ENCODE data around the gene SLAMF7. TPM values are rescaled to one million over a fixed set of nuclear protein-coding genes. Genes with fewer than 3 reads are reported as not detected.

SLAMF7 gene
- total and polyA plus RNA-seq, 10 of the 15 experiments (the other 5 are each of a cell fraction or from before 2014, with no cell fraction given) = 66.6 to 284 (median 108) TPM

DNA sequence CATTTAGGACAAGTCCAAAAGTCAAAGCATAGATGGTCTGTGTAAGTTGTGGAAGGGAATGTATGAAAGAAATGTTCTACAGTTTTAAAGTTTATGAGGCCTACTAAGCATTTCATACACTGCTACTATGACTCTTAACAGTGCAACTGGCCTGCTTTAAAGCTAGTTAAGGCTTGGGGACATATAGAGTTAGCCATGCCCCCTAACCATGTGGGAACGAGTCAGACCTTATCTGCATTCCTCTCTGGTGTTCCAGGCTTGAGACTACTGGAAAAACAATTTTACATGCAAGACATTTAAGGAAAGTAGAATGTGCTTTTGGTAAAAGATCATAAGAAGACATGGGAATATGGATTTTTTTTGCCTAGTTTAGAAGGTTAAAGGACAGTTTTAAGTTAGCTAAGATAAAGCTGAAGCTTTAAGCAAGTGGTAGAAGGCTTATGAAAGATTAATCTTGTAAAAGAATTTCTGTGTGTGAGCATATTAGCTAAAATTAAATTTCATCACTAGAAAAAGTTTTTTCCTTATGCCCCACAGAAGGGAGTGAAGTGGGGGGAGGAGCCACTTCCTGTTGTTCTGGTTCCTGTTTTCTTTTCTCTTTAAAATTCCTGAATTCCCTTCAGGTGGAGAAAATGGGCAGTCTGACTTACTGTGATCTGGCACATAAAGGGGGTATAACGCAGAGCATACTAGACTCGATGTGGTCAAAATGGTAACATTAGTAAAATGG, 18.5 kb upstream of the SLAMF7 start (continued):
- TF ChIP-seq, protein P1, sequence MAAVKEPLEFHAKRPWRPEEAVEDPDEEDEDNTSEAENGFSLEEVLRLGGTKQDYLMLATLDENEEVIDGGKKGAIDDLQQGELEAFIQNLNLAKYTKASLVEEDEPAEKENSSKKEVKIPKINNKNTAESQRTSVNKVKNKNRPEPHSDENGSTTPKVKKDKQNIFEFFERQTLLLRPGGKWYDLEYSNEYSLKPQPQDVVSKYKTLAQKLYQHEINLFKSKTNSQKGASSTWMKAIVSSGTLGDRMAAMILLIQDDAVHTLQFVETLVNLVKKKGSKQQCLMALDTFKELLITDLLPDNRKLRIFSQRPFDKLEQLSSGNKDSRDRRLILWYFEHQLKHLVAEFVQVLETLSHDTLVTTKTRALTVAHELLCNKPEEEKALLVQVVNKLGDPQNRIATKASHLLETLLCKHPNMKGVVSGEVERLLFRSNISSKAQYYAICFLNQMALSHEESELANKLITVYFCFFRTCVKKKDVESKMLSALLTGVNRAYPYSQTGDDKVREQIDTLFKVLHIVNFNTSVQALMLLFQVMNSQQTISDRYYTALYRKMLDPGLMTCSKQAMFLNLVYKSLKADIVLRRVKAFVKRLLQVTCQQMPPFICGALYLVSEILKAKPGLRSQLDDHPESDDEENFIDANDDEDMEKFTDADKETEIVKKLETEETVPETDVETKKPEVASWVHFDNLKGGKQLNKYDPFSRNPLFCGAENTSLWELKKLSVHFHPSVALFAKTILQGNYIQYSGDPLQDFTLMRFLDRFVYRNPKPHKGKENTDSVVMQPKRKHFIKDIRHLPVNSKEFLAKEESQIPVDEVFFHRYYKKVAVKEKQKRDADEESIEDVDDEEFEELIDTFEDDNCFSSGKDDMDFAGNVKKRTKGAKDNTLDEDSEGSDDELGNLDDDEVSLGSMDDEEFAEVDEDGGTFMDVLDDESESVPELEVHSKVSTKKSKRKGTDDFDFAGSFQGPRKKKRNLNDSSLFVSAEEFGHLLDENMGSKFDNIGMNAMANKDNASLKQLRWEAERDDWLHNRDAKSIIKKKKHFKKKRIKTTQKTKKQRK (IDR thresholded peaks at IDR 0.05; ENCODE audit: low read depth, low read length) = no peak
- TF ChIP-seq SUZ12 (IDR thresholded peaks at IDR 0.05; ENCODE audit: unreplicated experiment) (no peak), CREM (IDR thresholded peaks at IDR 0.05; ENCODE audit: low read depth) (no peak), RFX5 (IDR thresholded peaks at IDR 0.05; ENCODE audit: low read depth, low read length) (no peak), TAF1 (IDR thresholded peaks at IDR 0.05; ENCODE audit: borderline replicate concordance, low read depth, low read length) (no peak), ASH2L (IDR thresholded peaks at IDR 0.05; ENCODE audit: borderline replicate concordance, low read depth) (no peak), MXI1 (IDR thresholded peaks at IDR 0.05; ENCODE audit: low read depth, low read length) (no peak), ZSCAN29 (IDR thresholded peaks at IDR 0.05) (no peak)
- TF ChIP-seq, protein P2, sequence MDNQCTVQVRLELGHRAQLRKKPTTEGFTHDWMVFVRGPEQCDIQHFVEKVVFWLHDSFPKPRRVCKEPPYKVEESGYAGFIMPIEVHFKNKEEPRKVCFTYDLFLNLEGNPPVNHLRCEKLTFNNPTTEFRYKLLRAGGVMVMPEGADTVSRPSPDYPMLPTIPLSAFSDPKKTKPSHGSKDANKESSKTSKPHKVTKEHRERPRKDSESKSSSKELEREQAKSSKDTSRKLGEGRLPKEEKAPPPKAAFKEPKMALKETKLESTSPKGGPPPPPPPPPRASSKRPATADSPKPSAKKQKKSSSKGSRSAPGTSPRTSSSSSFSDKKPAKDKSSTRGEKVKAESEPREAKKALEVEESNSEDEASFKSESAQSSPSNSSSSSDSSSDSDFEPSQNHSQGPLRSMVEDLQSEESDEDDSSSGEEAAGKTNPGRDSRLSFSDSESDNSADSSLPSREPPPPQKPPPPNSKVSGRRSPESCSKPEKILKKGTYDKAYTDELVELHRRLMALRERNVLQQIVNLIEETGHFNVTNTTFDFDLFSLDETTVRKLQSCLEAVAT (IDR thresholded peaks at IDR 0.05) = no peak

All from GM12878 (cell line).